NCI-H524 treated with DMSO at 0.1 percent for 48 hours (cell line): ENCODE data around the gene XPO1.

ENCODE experiments used
- DNase-seq: peaks from one replicate; lab custom pipeline; 2025; lab: John Stamatoyannopoulos, UW

The XPO1 gene

GRCh38 chr2:61431345-61431744 lies 106.8 kb downstream of the XPO1 start:
- DNase-seq = no peak
